Right hindlimb (tissue), 1 donor: ENCODE results near the gene CLN3.
"Not testable (repeated sequence)": the region's sequence is repeated elsewhere in the genome, so short reads cannot be mapped to it uniquely, and the experiment has no call there.

Experiments
- DNase-seq: peaks from one replicate; pipeline ENCODE4 v3.0.0-alpha.2; 2018

Gene CLN3

GRCh38 chr16:28513484-28514181, 21.8 kb upstream of the CLN3 start:
- DNase-seq: no peak

GRCh38 chr16:28511801-28512789, 20.2 kb upstream of the CLN3 start:
- DNase-seq: no peak

- DNase-seq: no peak
Measured at GRCh38 chr16:28511031-28511430, 19.2 kb upstream of the CLN3 start.

- no peak for DNase-seq
Measured at GRCh38 chr16:28505489-28506137, 13.7 kb upstream of the CLN3 start.

GRCh38 chr16:28504707-28505404, 13.0 kb upstream of the CLN3 start:
- DNase-seq: no peak

- no peak for DNase-seq
Measured at GRCh38 chr16:28503470-28504259, 11.8 kb upstream of the CLN3 start.

- no peak for DNase-seq
Measured at GRCh38 chr16:28502290-28502689, 10.4 kb upstream of the CLN3 start.

GRCh38 chr16:28501258-28502232, 9.7 kb upstream of the CLN3 start:
- no peak for DNase-seq

GRCh38 chr16:28500476-28501180, 8.8 kb upstream of the CLN3 start:
- not testable (repeated sequence) for DNase-seq

GRCh38 chr16:28499854-28500253, 8.0 kb upstream of the CLN3 start:
- no peak for DNase-seq

GRCh38 chr16:28498666-28499381, 7.0 kb upstream of the CLN3 start:
- no peak for DNase-seq

GRCh38 chr16:28497861-28498599, 6.2 kb upstream of the CLN3 start:
- DNase-seq: no peak

- no peak for DNase-seq
Measured at GRCh38 chr16:28497386-28497785, 5.5 kb upstream of the CLN3 start.

GRCh38 chr16:28496844-28497243, 5.0 kb upstream of the CLN3 start:
- no peak for DNase-seq

- DNase-seq: no peak
Measured at GRCh38 chr16:28495795-28496749, 4.2 kb upstream of the CLN3 start.

- DNase-seq: no peak
Measured at GRCh38 chr16:28495098-28495793, 3.4 kb upstream of the CLN3 start.
